Fibroblast of mammary gland (primary cell): Measurements from ENCODE around the gene F10.

Experiments
- DNase-seq: peaks from one replicate; pipeline ENCODE4 v3.0.0-alpha.2; 2010; ENCODE audit warnings: low read depth
- H3K4me3 ChIP-seq: 2 replicates; pipeline ENCODE4 v1.5.1; 2011; ENCODE audit warnings: low read depth, mild to moderate bottlenecking, low read length, moderate library complexity; ENCODE audit not compliant: control insufficient read depth
- CTCF ChIP-seq: conservative IDR thresholded peaks from 2 replicates; pipeline ENCODE4 v1.5.1; 2011; ENCODE audit warnings: low read depth, low read length, inconsistent platforms; ENCODE audit not compliant: control insufficient read depth, insufficient read depth

Gene F10

GRCh38 chr13:113082198-113083021 lies 40.2 kb upstream of the F10 start:
- H3K4me3 ChIP-seq: no peak overlapping the region
- DNase-seq: no peak
- no peak for TF ChIP-seq CTCF

GRCh38 chr13:113083022-113083373 lies 39.6 kb upstream of the F10 start:
- TF ChIP-seq CTCF: no peak
- no peak for DNase-seq
- H3K4me3 ChIP-seq: no peak overlapping the region

DNA sequence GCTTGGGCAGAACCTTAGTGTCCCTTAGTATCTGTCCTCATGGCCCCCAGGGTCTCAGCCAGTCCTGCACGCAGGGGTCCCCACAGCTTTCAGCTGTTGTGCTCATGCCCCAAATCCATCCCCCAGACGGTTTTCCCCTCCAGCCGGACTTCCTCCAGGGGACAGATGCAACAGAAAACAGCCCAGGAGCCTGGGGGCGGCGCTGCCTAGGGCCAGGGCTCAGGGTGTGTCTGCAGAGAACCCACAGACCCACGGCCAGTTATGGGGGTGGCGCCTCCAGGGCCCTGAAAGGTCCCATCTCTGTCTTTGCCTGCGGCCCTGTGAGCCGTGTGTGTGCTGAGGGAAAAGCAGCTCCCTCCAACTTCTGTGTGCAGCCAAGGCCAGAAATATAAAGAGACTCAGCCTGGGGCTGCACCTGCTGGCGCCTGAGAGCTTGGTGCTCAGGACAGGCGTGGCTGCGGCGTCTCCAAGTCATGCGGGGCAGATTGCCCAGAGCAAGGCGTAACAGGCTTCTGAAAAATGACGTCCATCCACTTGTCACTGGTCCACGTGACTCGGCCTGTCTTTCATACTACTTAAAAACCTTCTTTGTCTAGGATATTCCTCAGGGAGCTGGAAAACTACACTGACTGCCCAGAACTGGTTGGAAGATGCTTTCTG lies 39.1 kb upstream of the F10 start:
- peak; percentile 69 for DNase-seq
- H3K4me3 ChIP-seq: no peak overlapping the region
- TF ChIP-seq CTCF: no peak

DNA sequence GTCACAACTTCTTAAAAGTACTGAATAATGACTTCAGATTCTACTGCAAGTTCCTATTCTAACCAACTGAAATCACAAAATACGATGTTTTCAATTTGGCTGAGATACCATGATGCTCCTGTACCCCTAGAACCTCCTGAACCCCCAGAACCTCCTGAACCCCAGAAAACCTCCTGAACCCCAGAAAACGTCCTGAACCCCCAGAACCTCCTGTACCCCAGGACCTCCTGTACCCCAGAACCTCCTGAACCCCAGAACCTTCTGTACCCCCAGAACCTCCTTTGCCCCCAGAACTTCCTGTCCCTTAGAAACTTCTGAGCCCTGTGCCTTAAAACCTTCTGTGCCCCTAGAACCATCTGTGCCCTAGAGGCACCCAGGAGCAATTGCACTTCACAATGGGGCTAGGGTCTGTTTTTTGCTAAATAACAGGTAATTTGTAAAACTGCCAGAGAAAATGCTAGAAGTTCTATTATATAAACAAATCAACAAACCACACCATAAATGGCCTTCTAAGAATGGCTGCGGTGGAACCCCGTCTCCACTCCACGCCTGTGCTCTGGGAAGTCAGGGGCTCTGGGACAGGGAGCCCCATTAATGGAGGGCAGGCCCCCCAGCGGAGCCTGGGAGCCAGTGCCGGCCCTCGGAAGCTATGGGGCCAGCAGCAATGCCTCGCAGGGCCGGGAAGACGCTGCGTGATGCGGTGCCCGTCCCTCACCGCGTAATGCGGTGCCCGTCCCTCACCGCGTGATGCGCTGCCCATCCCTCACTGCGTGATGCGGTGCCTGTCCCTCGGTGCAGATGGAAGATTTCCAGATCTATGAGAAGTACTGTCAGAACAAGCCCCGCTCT lies 38.3 kb upstream of the F10 start:
- TF ChIP-seq CTCF: no peak
- H3K4me3 ChIP-seq: no peak overlapping the region
- no peak for DNase-seq

GRCh38 chr13:113084943-113085540 lies 37.6 kb upstream of the F10 start:
- no peak overlapping the region for H3K4me3 ChIP-seq
- no peak for TF ChIP-seq CTCF
- DNase-seq: no peak

- H3K4me3 ChIP-seq: no peak overlapping the region
- no peak for DNase-seq
- TF ChIP-seq CTCF: no peak
Observed at GRCh38 chr13:113086031-113086750, 36.4 kb upstream of the F10 start.
